Superior temporal gyrus (tissue), 1 donor: Measurements from ENCODE around the gene RBM43.
"Not testable (repeated sequence)": the region's sequence is repeated elsewhere in the genome, so short reads cannot be mapped to it uniquely, and the experiment has no call there.

ENCODE experiments used
- DNase-seq: peaks from one replicate; pipeline ENCODE4 v3.0.0-alpha.2; 2016; ENCODE audit errors: extremely low spot score

RBM43 gene

GRCh38 chr2:151261231-151261976, at the start of gene RBM43:
Gene RBM43 (minus strand): TSS chr2:151261863. CDS start chr2:151261727, 136 bp downstream.
- peak; percentile 79 for DNase-seq

- not testable (repeated sequence) for DNase-seq
Measured at GRCh38 chr2:151310313-151310712, 48.6 kb upstream of the RBM43 start.

- DNase-seq: no peak
Measured at GRCh38 chr2:151306621-151307020, 45.0 kb upstream of the RBM43 start.

- DNase-seq: no peak
Measured at GRCh38 chr2:151305129-151305691, 43.5 kb upstream of the RBM43 start.

- peak; percentile 38 for DNase-seq
Measured at GRCh38 chr2:151302879-151303278, 41.2 kb upstream of the RBM43 start.

GRCh38 chr2:151302404-151302803, 40.7 kb upstream of the RBM43 start:
- no peak for DNase-seq

GRCh38 chr2:151299920-151300539, 38.4 kb upstream of the RBM43 start:
- no peak for DNase-seq

- DNase-seq: no peak
Measured at GRCh38 chr2:151297882-151298281, 36.2 kb upstream of the RBM43 start.

- DNase-seq: not testable (repeated sequence)
Measured at GRCh38 chr2:151295926-151296325, 34.3 kb upstream of the RBM43 start.

- DNase-seq: no peak
Measured at GRCh38 chr2:151292546-151292945, 30.9 kb upstream of the RBM43 start.

- no peak for DNase-seq
Measured at GRCh38 chr2:151292141-151292540, 30.5 kb upstream of the RBM43 start.

- DNase-seq: no peak
Measured at GRCh38 chr2:151291224-151291623, 29.6 kb upstream of the RBM43 start.

- peak; percentile 44 for DNase-seq
Measured at GRCh38 chr2:151289972-151290866, 28.6 kb upstream of the RBM43 start.

GRCh38 chr2:151287513-151288250, 26.0 kb upstream of the RBM43 start:
- DNase-seq: no peak

GRCh38 chr2:151282401-151282800, 20.7 kb upstream of the RBM43 start:
- no peak for DNase-seq

- no peak for DNase-seq
Measured at GRCh38 chr2:151280271-151280670, 18.6 kb upstream of the RBM43 start.

GRCh38 chr2:151278487-151278886, 16.8 kb upstream of the RBM43 start:
- DNase-seq: no peak

GRCh38 chr2:151277067-151277466, 15.4 kb upstream of the RBM43 start:
- DNase-seq: no peak

- no peak for DNase-seq
Measured at GRCh38 chr2:151275291-151275690, 13.6 kb upstream of the RBM43 start.

- peak; percentile 52 for DNase-seq
Measured at GRCh38 chr2:151271824-151272223, 10.2 kb upstream of the RBM43 start.
